Measurements from ENCODE around the gene CLMP.

DNA sequence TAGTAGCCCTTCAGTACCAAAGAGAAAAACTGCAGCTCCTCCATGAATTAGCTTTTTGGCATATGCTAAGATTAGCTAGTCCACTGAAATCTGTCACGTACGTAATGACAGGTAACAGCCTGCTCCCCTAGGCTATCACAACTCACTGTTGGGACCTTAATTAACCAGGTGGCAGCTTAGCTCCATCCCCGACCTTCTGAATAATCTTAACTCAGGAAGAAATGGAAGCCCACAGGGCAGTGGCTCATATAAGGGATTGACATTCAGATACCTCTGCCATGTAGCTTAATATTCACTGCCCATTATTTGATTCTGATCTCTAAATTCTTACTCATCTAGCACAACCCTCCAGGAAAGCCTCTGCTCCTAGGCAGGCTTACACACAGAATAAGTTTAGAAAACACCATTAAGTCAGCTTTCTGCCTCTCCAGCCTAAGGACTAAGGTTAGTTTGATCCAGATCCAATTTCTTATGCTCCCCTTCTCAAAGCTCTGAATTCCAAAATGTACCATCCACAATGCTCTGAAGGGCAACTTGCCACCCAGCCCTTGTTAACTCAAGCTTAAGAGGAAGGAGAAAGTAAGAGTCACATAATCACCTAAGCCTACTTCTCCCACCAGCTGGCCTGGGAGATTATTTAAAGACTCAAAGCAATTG is 138.1 kb downstream of the CLMP start:
- TF ChIP-seq PATZ1 (CRISPR knock-in tag; IDR thresholded peaks at IDR 0.05; ENCODE audit: borderline replicate concordance) = no peak
- no peak for TF ChIP-seq CREB5 (CRISPR knock-in tag; IDR thresholded peaks at IDR 0.05; ENCODE audit: low read depth)
- TF ChIP-seq ZNF8 (CRISPR knock-in tag; IDR thresholded peaks at IDR 0.05) = no peak
- no peak for TF ChIP-seq TOX (CRISPR knock-in tag; IDR thresholded peaks at IDR 0.05; ENCODE audit: borderline replicate concordance)
- no peak for TF ChIP-seq SNAI2 (CRISPR knock-in tag; IDR thresholded peaks at IDR 0.05)
- TF ChIP-seq ZFP3 (CRISPR knock-in tag; IDR thresholded peaks at IDR 0.05) = no peak
- no peak for TF ChIP-seq ZNF565 (CRISPR knock-in tag; conservative IDR thresholded peaks at IDR 0.05; ENCODE audit: low read depth)

Measured in SK-N-SH treated with all-trans-retinoic acid at 6 μM for 48 hours (cell line).